Stimulated activated CD8-positive, alpha-beta memory T cell treated with anti-CD3 and anti-CD28 coated beads, Interleukin-4, amount 100 ng/mL, for 4 hours (primary cell): ENCODE data around the gene FAIM2.

Source experiments
- DNase-seq, 2 donors: peaks; one replicate each; pipeline ENCODE4 v3.0.0-alpha.2; 2020; ENCODE audit warnings: low read depth in 2 of 2, low spot score in 1 of 2

The FAIM2 gene

GRCh38 chr12:49827401-49828099 is 76.2 kb downstream of the FAIM2 start:
- no peak for DNase-seq

- DNase-seq: no peak
Observed at GRCh38 chr12:49827051-49827400, 76.7 kb downstream of the FAIM2 start.

GRCh38 chr12:49825971-49826421 is 77.7 kb downstream of the FAIM2 start:
- DNase-seq: no peak

- no peak for DNase-seq
Observed at GRCh38 chr12:49825360-49825970, 78.2 kb downstream of the FAIM2 start.

GRCh38 chr12:49824895-49825294 is 78.8 kb downstream of the FAIM2 start:
- no peak for DNase-seq

GRCh38 chr12:49824416-49824815 is 79.3 kb downstream of the FAIM2 start:
- no peak for DNase-seq

GRCh38 chr12:49823951-49824350 is 79.7 kb downstream of the FAIM2 start:
- no peak for DNase-seq

- no peak for DNase-seq
Observed at GRCh38 chr12:49823350-49823749, 80.3 kb downstream of the FAIM2 start.

GRCh38 chr12:49821373-49822287 is 82.1 kb downstream of the FAIM2 start:
- DNase-seq: no peak

- DNase-seq: no peak
Observed at GRCh38 chr12:49819786-49820185, 83.9 kb downstream of the FAIM2 start.

- no peak for DNase-seq
Observed at GRCh38 chr12:49818241-49818895, 85.3 kb downstream of the FAIM2 start.
